Epidermal melanocyte (primary cell): ENCODE results near the gene LIMS2.

Experiments used
- DNase-seq: peaks from one replicate; pipeline ENCODE4 v3.0.0; 2011; ENCODE audit warnings: low spot score; ENCODE audit not compliant: insufficient read length

Gene LIMS2

DNA sequence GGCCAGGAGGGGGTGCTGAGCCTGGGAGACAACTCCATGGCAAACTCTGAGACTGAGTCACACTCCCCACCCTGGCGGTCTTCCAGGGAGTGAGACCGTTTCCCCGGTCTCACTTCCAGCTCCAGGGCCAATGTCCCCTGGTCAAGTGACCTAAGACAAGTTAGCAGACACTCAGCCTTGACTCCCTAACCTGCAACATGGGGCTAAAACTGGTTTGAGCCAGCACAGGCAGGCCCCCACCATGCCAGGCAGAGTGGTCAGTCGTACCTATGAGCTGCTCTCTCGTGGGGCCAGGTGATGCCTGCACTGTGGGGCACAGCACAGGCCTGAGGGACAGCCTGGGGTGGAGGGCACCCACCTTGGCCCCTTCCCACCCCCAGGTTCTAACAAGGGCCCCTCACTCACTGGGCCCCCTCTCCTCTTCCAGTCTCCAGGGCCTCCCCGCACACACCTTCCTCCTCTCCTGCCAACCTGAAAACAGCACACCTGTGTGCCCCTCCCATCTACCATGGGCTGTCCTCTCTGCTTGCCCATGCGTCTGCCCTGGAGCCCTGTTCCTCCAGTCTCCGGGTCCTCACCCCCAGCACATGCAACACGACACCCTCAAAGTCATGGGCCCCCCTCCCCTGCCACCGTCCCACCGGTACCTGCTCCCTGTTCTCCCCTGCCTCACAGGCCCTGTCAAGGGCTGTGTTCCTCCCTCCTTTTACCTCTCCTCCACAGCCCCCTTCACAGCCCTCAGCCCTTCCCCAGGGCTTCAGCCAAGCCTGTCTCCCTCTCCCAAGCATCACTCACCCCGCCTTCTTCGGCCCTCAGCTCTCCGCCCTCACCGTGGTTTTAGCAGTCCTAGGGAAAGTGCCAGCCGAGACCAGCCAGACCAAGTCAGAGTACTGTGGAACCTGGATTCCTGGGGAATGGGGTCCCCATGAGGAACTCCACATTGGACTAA is 27.8 kb downstream of the LIMS2 start:
- DNase-seq, result no peak

DNA sequence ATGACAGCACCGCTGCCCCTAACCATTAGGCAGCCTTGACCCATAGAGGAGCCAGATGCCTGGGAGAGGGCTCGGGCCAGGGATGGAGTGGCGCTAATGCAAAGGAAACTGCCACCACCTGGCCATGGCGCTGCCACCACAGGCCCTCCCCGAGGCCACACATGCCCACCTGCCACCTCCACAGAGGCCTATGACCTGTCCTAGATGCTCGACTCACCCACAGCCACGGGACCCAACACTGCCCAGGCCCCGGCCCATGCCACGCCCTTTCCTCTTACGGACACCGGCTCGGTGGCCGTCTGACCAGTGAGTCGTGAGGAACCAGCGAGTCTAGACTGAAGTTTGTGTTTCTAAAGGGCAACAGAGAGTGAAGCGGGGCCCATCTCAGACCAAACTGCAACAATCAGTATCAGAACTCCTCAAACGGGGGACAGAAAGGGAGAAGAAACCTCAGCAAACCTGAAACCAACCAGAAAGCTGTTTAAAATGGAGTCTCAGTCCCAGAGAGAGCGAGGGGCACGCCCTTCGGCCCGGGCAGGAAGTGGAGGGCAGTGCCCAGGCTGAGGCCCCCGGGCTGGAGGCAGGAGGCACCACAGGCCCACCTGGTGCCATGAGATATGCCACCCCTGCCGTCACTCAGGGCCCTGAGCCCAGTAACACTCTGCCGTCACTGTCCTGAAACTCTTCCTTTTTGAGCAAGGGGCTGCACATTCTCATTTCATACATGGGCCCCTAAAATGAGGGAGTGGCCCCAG is 28.7 kb downstream of the LIMS2 start:
- no peak for DNase-seq

DNA sequence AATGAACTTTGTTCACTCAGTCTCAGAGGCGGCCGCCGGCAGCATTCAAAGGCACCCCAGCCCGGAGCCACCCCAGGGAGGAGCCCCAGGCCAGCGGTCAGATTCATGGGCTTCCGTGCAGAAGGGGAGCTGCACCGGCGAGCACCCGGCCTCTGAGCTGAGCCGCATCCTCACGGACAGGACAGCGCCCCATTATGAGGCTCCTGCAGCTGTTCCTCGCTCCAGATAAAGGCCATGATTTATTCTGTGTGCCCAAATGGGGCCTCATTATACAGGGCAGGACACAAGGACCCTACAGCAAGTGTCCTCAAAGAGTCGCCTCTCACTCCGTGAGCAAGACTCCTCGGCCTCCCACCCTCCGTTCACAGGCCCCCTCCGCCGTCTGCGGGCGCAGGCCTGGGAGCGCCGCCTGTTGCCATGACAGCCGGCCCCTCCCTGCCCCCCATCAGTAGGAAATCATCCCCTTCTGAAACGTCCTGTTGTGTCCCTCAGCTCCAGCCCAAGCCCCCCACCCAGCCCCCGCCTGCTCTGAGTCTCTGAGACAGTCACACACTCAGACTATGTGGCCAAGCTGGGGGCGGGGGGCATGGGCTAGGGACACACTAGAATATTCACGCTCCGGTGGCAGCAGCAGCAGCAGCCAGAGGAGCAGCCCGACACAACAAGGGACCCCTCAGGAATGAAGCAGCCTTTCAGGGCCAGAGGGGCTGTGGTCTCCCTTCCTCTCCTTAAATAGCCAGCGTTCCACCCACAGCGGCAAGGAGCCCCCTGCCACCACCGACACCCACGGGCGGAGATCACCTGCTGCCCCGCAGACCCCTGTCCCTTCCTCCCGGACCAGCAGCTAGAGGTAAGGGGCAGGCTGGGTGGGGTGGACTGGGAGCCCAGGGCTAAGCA is 29.7 kb downstream of the LIMS2 start, which contains the start of gene GPR17:
Gene GPR17, plus strand, starts transcription at position 759 of the 897 bp plus-strand sequence. CDS start 4,583 bp downstream, outside the sequence.
- DNase-seq, result no peak

DNA sequence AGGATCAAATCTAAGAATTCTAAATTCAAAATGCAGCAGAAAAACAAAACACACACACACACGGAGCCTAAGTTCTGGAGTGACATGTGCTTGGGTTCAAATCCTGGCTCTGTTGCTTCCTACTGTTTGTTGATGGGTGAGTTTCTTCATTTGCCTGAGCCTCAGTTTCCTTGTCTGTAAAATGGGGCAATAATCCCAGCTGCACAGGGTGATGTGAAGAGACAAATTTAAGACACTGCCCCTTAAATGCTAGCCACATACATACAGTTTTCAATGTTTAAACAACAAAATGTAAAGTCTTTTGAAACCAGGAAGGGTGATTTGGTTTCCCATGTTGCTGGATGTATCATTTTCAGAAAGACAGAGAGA is 30.3 kb downstream of the LIMS2 start:
- no peak for DNase-seq

DNA sequence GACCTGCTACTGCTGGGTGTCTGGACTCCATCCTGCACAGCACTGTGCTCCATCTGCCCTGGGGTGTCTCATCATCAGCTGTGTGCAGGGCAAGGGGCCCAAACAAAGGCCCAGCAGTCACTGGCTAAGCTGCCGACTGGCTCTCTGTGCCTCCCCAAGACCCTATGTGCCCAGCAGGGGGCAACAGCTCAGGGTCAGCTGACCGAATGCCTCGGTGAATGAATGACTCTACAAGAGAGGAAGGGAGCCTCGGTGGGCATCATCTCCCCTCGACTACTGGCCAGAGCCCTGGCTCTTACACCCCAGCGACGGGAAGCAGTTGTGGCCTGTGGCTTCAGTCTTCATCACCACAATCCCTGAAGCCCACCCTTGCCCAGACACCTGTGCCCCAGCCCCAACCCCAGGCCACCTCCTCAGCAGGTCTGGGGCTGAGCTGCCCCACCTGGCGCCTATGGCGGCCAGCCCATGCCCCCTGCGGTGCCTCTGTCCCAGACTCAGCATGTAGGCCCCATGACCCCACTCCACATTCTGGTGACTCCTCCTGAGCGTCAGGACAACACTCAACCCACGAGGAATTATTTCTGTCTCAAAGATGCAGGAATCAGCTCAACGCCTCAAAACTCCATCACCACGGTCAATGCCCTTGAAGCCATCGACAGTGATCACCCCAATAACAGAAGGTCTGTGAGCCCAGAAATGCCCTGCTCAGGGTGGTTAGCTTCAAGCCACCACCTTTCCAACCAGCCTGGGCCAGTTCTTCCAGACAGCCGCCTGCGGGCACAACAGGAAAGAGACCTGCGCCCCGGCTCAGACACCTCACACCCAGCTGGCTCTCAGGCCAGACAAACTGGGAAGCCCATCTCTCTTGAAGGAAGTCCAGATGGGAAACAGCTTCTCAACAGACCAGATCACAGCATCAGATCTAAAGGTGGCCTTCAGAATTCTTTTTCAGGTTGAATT is 31.0 kb downstream of the LIMS2 start:
- DNase-seq, result no peak

DNA sequence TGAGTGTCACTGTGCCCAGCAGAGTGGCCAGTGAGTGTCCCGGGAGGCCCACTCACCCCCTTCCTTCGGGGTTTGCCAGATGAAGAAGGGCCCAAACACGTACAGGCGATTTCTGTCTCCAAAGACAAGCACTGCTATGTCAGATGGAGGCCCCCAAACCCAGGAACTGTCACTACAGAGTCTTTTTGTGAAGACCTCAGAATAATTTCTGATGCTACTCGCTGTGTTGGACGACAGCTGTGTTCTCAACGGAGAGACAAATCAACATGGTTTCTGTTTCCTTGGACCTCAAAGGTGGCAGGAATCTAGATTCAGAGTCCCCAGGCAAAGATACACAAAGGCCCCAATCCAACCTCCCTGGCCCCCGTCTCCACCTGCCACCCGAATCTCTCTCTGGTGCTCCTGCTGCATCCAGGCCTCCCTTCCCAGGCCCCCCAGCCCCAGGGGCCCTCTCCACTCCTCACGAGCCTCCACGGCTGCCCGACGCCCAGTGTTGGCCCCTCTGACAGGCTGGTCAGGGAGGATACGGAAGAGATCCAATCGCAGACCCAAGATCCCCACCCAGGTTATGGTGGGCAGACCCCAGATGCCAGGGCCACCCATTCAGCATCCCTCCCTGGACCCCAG is 31.8 kb downstream of the LIMS2 start:
- DNase-seq, result no peak

DNA sequence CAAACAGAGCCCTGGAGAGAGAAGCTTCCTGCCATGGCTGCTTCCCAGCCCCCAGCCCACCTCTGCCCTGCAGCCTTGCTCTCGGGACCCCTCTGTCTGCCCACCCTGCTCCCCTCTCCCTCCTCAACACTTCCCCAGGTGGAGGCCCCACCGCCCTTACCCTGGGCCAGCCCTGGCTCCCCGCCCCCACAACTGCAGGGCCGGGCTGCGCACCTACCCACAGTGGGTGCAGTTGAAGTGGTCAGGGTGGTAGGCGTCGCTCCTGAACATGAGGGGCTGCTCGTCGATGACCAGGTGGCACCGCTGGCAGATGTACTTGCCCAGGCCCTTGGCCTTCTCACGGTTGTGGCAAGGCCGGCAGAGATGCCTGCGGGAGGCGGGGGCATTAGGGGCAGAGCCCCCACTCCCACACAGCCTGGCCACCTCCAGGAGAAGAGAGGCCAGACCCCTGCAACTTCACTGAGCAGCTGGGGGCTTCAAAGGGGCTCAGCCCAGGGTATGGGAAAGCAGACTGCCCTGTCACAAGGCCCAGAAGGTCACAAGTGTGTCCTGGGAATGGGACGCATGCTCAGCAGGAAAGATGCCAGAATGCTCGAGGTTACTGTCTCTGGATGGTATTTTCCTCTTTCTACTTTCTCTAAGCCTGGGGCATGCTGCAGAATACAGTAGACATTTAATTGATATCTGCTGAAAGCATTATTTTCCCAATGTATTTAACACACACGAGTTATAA is 32.5 kb downstream of the LIMS2 start:
- DNase-seq, result peak; percentile 89

DNA sequence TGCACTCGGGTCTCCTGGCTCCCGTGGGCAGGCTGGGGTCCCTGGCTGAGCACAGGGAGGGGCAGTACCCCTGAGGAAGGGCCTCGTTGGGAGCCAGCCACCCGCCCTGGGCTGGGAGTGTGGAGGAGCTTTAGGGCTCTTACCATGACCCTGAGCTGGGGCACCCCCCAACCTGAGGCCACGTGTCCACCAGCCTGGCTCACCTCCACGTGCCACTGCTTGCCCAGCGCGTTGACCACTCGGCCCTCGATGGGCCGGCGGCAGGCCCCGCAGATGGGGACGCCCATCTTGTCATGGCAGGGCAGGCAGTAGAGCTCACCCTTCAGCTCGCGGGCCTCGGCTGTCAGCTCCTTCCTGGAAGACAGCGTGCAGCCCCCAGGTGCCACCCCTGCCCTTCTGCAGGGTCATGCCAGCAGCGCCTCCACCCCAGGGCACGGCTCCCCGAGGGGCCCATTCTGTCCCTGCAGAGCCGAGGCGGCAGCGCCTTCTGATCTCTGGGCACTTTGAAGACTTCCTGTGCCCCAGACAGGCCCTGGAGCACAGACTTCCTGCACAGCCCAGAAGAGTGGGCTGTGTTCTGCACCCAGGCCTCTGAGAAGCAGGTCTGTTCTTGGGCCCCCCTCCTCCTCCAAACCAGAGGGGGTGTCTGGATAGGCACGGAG is 33.4 kb downstream of the LIMS2 start:
- DNase-seq, result no peak

DNA sequence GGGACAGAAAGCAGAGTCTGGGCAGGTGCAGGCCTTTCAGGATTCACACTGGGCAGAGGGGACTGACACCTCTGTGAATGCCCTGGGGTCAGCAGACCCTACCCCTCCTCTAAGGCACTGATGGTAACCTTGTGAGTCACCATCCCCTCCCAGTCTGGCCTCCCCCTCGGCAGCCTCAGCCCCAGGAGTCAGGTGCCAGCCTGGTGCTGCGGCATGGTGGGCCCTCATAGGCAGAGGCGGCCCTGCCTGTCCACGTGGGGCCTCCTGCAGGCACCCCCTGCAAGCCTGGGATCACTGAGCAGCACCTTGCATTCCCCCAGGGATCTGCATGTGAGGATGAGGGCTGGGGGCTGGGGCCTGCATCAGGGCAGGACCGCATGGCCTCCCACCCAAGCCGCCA is 34.2 kb downstream of the LIMS2 start:
- DNase-seq, result no peak

DNA sequence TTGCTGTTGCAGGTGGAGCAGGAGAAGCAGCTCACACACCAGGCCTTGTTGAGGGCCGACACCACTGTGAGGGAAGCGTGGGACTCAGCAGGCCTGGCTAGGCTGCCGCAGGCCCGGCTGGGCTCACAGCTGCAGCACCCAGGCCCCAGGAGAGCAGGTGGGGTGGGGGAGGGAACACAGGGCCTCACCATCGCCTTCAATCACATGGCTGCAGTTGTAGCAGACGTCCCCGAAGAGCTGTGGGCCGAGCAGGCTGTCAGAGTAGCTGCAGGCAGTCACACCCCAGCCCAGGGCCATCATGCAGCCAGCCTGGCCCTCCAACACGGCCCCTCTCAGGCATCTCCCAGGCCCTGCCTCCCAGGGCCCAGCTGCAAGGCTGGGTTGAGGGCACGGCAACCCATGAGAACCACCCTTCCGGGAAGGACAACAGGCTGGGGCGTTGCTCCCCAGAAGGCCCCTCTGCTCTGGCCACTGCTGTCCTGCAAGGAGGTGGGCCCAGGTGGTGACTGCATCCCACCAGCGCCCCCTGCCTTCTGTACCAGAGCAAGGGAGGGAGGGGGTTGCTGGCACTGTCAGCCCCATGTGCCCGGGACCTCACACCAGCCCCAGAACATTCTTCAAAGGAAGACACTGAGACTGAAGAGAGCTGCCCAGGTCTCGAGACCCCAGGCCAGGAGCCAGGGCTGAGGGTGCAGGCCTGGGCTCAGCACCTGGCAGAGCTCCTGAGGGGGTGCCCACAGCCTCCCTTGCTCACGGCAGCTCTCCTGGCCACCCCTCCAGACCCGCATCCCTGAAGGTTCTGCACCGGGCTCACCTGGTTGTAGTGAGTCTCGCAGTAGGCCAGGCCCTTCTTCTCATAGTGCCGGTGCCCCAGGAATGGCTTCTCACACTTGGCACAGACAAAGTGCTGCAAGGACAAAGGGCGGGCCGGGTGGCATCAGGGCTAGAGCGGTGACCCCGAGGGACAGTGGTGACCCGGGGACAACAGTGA is 35.0 kb downstream of the LIMS2 start:
- no peak for DNase-seq

DNA sequence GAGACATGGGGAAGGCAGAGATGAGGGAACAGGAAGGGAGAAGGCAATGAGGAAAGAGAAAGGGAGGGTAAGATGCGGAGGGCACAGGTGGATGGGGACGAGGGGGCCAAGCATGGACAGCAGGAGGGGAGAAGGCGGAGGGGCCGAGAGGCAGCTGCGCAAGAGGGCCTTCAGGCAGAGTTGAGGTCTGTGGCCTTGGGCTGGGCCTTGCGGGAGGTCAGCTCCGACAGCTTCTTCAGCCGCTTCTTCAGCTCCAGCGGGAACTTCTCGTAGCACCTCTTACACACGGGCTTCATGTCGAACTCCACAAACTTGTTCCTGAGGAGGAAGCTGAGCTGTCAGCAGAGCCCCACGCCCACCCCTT is 36.2 kb downstream of the LIMS2 start:
- DNase-seq, result no peak

DNA sequence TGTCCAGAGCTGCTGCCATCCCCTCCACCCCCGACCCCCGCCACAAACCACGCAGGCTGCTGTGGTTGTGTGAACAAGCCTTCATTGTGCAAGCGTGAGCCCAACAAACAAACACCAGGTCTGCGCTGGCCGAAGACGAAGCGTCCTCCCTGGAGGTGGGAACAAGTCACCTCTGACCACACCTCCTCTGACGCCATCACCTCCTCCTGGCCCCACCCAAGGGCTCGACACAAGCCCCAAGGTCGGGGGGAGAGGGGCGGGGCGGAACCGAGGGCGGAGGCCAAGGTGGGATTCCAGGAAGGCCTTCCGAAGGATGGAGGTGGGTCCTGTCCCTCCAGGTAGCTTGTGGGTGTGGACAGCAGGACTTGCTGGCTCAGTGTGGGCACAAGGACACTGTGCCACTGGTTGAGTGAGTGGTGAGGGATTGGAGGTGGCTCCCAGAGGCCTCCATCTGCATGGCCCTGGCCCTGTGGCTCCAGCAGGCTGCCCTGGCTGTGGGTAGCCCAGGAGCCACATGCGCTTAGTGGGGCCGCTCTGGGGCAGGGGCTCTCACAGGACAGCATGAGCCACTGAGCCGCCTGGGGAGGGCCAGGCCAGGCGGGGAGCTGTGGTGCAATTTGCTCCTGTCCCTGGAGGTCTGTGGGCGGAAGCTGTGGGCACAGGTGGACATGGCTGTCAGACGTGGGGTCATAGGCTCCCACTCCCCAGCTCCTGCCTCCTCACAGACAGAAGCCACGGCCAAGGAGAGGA is 36.8 kb downstream of the LIMS2 start:
- no peak for DNase-seq

DNA sequence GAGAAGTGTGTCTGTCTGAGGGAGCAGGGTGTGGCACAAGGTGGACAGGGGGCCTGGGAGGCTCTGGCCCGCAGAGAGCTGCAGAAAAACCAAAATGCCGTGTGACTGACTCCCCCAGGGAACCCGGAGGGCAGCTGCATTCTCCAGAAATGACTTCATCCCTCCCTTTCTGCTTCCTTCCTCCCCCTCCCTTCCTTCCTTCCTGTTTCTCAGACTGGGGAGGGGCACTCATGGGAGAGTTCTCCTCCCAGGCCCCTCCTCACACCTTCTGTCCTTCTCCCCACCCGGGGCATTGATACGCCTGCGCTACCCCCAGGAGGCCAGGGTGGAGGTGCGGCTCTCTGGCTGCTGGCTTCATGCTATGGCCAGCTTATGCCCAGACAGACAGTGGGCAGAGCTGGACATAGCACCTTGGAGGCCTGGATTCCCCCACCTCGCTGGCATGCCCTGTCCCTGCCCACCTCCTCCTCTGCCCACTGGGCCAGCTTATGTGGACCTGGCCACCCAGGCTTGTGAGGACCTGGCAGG is 37.5 kb downstream of the LIMS2 start:
- DNase-seq, result peak; percentile 71

DNA sequence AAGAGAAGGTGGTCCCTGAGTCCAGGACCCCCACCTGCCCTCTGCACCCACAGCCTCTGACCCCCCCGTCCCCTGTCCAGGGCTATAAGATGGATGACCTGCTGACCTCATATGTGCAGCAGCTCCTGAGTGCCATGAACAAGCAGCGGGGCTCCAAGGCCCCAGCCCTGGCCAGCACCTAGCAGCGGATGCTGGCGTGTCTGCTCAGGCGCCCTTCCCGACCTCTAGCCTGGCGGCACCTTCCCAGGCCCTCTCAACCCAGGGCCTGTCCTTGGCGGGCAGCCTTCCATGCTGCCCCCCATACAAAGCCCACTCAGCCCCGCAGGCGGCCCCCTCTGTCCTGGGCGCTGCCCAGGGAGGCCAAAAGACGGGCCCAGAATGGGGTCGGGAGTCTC is 38.1 kb downstream of the LIMS2 start:
- DNase-seq, result no peak

DNA sequence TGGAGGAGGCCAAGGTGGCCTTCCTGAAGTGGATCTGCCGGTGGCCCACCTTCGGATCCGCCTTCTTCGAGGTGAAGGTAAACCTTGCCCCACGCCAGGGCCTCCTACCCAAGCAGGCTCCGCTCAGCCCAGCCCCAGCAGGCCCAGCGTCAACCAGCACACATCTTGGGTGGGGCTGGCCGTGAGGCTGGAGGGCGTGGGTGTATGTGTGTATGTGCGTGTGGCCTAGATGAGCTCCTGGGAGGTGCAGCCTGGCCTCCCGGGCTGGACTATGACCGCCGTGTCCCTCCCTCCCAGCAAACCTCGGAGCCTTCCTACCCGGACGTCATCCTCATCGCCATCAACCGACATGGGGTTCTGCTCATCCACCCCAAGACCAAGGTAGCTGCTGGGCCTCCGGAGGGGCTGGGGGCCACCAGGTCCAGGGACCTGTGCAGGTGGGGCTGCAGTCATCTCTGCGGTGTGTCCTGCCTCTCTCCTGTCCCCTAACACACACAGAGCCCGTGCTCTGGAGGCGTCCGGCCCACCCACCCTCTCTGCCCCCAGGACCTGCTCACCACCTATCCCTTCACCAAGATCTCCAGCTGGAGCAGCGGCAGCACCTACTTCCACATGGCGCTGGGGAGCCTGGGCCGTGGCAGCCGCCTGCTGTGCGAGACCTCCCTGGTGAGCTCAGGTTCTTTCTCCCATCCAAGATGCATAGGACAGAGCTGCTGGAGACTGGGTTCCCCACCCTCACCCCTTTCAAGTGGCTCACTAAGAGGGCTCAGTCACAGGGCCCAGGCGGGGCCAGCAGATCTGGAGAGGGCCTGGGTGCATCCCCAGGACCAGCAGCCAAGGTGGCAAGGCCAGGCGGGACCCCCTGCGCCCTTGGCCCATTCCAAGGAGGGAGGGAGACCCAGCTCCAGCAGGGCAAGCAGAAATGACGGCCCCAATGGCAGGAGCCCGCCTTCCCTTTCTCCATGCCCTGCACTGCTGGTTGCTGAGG is 38.8 kb downstream of the LIMS2 start:
- DNase-seq, result no peak
